HFF-Myc (cell line): Measurements from ENCODE around the gene VIT.

ENCODE experiments used
- DNase-seq: peaks from one replicate; pipeline ENCODE4 v3.0.0-alpha.2; 2011; ENCODE audit warnings: low read depth; ENCODE audit errors: extremely low read depth
- H3K4me3 ChIP-seq: replicated peaks from 2 replicates; pipeline ENCODE4 v1.5.1; 2011; ENCODE audit warnings: low read depth, mild to moderate bottlenecking, control low read depth, low read length
- TF ChIP-seq, protein P1 (sequence below): IDR thresholded peaks from 2 replicates; pipeline ENCODE4 v1.5.1; 2012; ENCODE audit warnings: mild to moderate bottlenecking, low read depth, low read length, control low read depth; ENCODE audit errors: missing control alignments

The VIT gene

DNA sequence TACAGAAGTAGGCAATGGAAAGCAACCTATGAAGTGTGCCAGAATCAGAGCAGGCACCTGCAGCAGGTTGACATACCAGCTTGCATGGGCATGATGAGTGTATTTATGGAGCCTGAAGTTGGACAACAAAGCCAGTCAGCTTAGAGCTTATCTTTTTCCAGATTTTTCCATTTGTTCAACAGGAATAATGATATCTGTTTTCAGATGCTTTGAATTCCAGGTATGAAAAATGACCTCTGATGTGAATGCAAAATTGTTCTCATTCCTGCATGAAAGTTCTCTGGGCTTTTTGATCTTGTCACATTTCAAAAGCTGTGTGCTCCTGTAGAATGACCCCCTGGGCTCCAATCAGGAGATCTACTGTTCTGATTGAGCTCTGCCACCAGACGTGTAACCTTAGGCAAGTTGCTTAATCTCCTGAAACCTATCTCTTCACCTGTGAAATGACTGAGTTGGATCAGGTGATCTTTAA lies 38.2 kb upstream of the VIT start:
- no peak for DNase-seq
- H3K4me3 ChIP-seq = no peak overlapping the region
- TF ChIP-seq, protein P1, sequence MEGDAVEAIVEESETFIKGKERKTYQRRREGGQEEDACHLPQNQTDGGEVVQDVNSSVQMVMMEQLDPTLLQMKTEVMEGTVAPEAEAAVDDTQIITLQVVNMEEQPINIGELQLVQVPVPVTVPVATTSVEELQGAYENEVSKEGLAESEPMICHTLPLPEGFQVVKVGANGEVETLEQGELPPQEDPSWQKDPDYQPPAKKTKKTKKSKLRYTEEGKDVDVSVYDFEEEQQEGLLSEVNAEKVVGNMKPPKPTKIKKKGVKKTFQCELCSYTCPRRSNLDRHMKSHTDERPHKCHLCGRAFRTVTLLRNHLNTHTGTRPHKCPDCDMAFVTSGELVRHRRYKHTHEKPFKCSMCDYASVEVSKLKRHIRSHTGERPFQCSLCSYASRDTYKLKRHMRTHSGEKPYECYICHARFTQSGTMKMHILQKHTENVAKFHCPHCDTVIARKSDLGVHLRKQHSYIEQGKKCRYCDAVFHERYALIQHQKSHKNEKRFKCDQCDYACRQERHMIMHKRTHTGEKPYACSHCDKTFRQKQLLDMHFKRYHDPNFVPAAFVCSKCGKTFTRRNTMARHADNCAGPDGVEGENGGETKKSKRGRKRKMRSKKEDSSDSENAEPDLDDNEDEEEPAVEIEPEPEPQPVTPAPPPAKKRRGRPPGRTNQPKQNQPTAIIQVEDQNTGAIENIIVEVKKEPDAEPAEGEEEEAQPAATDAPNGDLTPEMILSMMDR = no peak

- no peak for DNase-seq
- TF ChIP-seq, protein P1 = no peak
- H3K4me3 ChIP-seq = no peak overlapping the region
These were observed 37.3 kb upstream of the VIT start for GRCh38 chr2:36659218-36659617.

DNA sequence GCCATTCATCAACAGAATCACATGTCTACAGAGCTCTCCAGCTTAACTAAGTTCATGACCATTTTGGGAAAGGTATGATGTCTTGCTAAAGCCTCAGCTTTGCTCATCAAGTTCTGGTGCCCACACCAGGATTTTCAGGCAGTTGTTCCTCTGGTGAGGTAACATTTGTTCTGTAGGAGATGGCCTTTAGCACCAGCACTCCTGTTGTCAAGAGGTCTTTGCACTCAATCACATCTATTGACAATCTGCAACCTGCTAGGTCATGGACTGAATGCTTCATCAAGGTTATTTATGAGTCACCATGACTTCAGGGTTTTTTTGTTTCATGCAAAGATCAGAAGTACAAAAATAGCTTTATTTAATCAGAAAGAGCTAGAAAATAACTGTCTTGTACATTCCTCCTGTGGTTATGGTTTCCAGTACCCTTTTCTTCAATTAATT lies 36.6 kb upstream of the VIT start:
- no peak for DNase-seq
- no peak overlapping the region for H3K4me3 ChIP-seq
- TF ChIP-seq, protein P1 = no peak

DNA sequence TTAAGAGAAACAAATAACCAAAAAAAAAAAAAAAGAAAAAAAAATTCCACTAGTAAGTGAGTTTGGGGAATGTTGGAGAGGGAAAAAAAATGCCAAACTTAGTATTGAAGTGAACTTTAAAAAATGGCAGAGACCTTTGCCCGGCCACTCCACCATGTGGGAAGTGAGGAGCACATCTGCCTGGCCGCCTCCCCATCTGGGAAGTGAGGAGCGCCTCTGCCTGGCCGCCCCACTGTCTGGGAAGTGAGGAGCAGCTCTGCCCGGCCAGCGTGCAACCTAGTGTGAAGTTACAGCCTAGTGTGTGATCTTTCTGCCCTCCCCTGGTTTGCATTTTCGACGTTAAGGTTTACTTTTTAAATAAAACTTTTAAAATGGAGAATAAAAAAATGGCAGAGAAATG lies 33.9 kb upstream of the VIT start:
- TF ChIP-seq, protein P1 = no peak
- DNase-seq = no peak
- H3K4me3 ChIP-seq = no peak overlapping the region

GRCh38 chr2:36663295-36663694 lies 33.2 kb upstream of the VIT start:
- TF ChIP-seq, protein P1 = no peak
- no peak for DNase-seq
- no peak overlapping the region for H3K4me3 ChIP-seq

DNA sequence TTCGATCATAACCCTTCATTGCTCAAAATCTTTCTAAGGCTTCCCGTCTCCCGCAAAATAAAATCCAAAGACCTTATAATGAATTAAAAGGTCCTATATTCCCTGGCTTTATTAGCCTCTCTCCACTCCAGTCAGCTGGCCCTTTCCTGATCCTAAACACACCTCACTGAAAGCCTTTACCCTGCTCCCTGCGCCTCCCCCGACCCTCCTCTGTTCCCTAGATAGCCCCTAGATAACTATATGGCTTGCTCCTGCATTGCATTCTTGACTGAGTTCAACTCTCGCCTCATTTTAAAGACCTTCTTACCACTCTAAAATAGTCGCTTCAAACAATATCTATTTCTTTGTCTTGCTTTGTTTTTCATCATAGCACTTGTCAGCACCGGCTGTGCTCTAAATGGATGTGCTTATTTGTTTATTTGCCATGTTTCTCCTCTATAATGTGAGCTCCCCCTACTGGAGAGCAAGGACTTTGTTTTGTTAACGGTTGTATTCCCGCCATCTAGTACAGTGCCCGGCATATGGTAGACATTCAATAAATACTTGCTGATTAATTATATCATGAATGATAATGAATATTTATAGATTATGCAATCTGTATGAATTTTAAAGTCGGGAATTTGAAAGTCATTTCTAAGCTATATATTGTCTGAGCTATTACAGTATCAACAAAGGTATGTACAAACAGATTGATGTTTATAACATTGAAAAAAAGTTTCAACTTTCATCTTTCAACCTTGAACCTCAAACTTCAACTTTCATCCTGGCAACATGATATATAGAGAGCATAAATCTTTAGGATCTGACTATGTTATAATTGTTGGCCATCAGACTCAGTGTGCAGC lies 32.4 kb upstream of the VIT start:
- H3K4me3 ChIP-seq = no peak overlapping the region
- DNase-seq = peak; percentile 46
- TF ChIP-seq, protein P1 = peak; percentile 72

- DNase-seq = no peak
- TF ChIP-seq, protein P1 = no peak
- H3K4me3 ChIP-seq = no peak overlapping the region
These were observed 31.8 kb upstream of the VIT start for GRCh38 chr2:36664696-36665076.
